Endothelial cell of umbilical vein (primary cell): ENCODE data around the gene LTF. TPM values are rescaled to one million over a fixed set of nuclear protein-coding genes. Genes with fewer than 3 reads are reported as not detected.
A peak's percentile ranks its signal among the peaks of the same experiment; 100 is the strongest.

Source experiments
- BruUV-seq: library from RNA; stranded (reverse); fragments of 400-500 nt; replicated peaks from 2 replicates; lab custom pipeline; 2021; lab: Mats Ljungman, UMichigan
- CTCF ChIA-PET: fragments of 300-600, 350-600 bp; sonication (Branson Sonifier 250); formaldehyde crosslinking; loops from one replicate; lab custom pipeline; 2021; ENCODE audit warnings: antibody characterized with exemption, inconsistent platforms; lab: Charles Lee
- POLR2A ChIA-PET: fragments of 300-600, 350-600 bp; sonication (Branson Sonifier 250); formaldehyde crosslinking; loops from one replicate; lab custom pipeline; 2021; ENCODE audit warnings: antibody characterized with exemption, inconsistent platforms; lab: Charles Lee
- DNase-seq: peaks from one replicate; pipeline ENCODE4 v3.0.0-alpha.2; 2011; ENCODE audit warnings: low read depth, low spot score
- FAIRE-seq: peaks from 2 replicates; lab custom pipeline; 2011; peaks lifted over from hg19 to GRCh38; lab: Jason Lieb, UNC
- H2AFZ ChIP-seq: 2 replicates; pipeline ENCODE4 v1.6.0; 2012; ENCODE audit warnings: low read depth, low read length, control low read depth, inconsistent platforms
- H3K27ac ChIP-seq: 2 replicates; pipeline ENCODE4 v1.5.1; 2011; ENCODE audit warnings: low read depth, mild to moderate bottlenecking, control low read depth, low read length, moderate library complexity; ENCODE audit not compliant: insufficient read depth
- H3K27me3 ChIP-seq, 2 experiments: 2 replicates each; pipeline versions ENCODE4 v1.6.0 to v1.6.1; 2011; ENCODE audit warnings: low read length in 2 of 2, mixed read lengths in 1 of 2; ENCODE audit not compliant: control insufficient read depth in 2 of 2, insufficient read depth in 2 of 2
- H3K36me3 ChIP-seq, 2 experiments: 2 replicates in 1 of 2; 3 replicates in 1 of 2; pipeline ENCODE4 v1.5.1; 2011; ENCODE audit warnings: low read length in 2 of 2, mild to moderate bottlenecking in 1 of 2, moderate library complexity in 1 of 2; ENCODE audit not compliant: control insufficient read depth in 2 of 2, insufficient read depth in 2 of 2; ENCODE audit errors: extremely low read depth in 1 of 2
- H3K4me1 ChIP-seq: 3 replicates; pipeline ENCODE4 v1.5.1; 2011; ENCODE audit warnings: mild to moderate bottlenecking, low read length; ENCODE audit not compliant: control insufficient read depth, insufficient read depth; ENCODE audit errors: extremely low read depth
- H3K4me2 ChIP-seq: 2 replicates; pipeline ENCODE4 v1.6.1; 2011; ENCODE audit warnings: low read length, control low read depth, mixed read lengths; ENCODE audit not compliant: insufficient read depth
- H3K4me3 ChIP-seq, 3 experiments: fragments of 200-600 bp in 1 of 3; sonication (generic), shearing (Covaris generic) in 1 of 3; replicated peaks in 1 of 3; 2 replicates each; pipeline ENCODE4 v1.5.1; 2011 to 2016; ENCODE audit warnings: control low read depth in 3 of 3, low read length in 3 of 3, mild to moderate bottlenecking in 2 of 3, inconsistent platforms in 1 of 3, low read depth in 1 of 3, moderate library complexity in 1 of 3; ENCODE audit not compliant: insufficient read depth in 1 of 3
- H3K79me2 ChIP-seq: 2 replicates; pipeline ENCODE4 v1.6.0; 2012; ENCODE audit warnings: low read length, inconsistent platforms; ENCODE audit not compliant: control insufficient read depth, insufficient read depth
- H3K9ac ChIP-seq: replicated peaks from 2 replicates; pipeline ENCODE3; 2011; ENCODE audit warnings: low read length, control low read depth; ENCODE audit not compliant: insufficient read depth; ENCODE audit errors: extremely low read depth
- H3K9me1 ChIP-seq: replicated peaks from 3 replicates; pipeline ENCODE4 v1.6.0; 2011; ENCODE audit warnings: mild to moderate bottlenecking, low read length; ENCODE audit not compliant: control insufficient read depth, insufficient read depth; ENCODE audit errors: extremely low read depth
- H3K9me3 ChIP-seq: replicated peaks from 2 replicates; pipeline ENCODE4 v1.5.1; 2012; ENCODE audit warnings: low read length, inconsistent platforms; ENCODE audit not compliant: control insufficient read depth, insufficient read depth
- H4K20me1 ChIP-seq: replicated peaks from 2 replicates; pipeline ENCODE3; 2011; ENCODE audit warnings: mild to moderate bottlenecking, low read length; ENCODE audit not compliant: control insufficient read depth, insufficient read depth; ENCODE audit errors: extremely low read depth
- EZH2 ChIP-seq: IDR thresholded peaks from 2 replicates; pipeline ENCODE4 v1.6.1; 2012; ENCODE audit warnings: borderline replicate concordance, low read depth, mild to moderate bottlenecking, moderate library complexity, low read length, inconsistent platforms; ENCODE audit not compliant: severe bottlenecking
- GATA2 ChIP-seq: IDR thresholded peaks from 2 replicates; pipeline ENCODE4 v1.7.0; 2011; ENCODE audit warnings: low read depth, mild to moderate bottlenecking, moderate library complexity, mixed read lengths, low read length; ENCODE audit not compliant: insufficient read length, insufficient read depth
- JUN ChIP-seq: IDR thresholded peaks from 2 replicates; pipeline ENCODE4 v1.6.1; 2011; ENCODE audit warnings: borderline replicate concordance, low read depth; ENCODE audit not compliant: insufficient read length, insufficient read depth
- POLR2A ChIP-seq: IDR thresholded peaks from 2 replicates; pipeline ENCODE4 v1.6.1; 2012; ENCODE audit warnings: low read depth, mild to moderate bottlenecking, control low read depth, low read length
- POLR2AphosphoS5 ChIP-seq: IDR thresholded peaks from 2 replicates; pipeline ENCODE4 v1.6.1; 2012; ENCODE audit warnings: low read depth, mild to moderate bottlenecking, control low read depth, low read length, moderate library complexity; ENCODE audit not compliant: insufficient read depth
- dilution Hi-C: fragments of 300-500 bp; cut with MboI; formaldehyde crosslinking; loops from one replicate; pipeline ENCODE4 v1.15.0; 2019; ENCODE audit warnings: low sequenced_read_pairs; ENCODE audit not compliant: extremely low pct_ligation_motif_present
- intact Hi-C: fragments of 100-400 bp; cut with micrococcal nuclease; formaldehyde crosslinking; loops from one replicate; pipeline ENCODE4 v1.10.0; 2022
- polyA plus RNA-seq, 4 experiments: library from polyadenylated mRNA; depleted of rRNA in 3 of 4; stranded (reverse) in 3 of 4; unstranded in 1 of 4; fragments of >200 nt; gene quantifications; 2 replicates each; pipeline versions ENCODE4 v1.2.1 to v1.2.3, GENCODE V29; 2011 to 2012; ENCODE audit warnings: missing spikeins in 1 of 4
- total RNA-seq: library from RNA; stranded (reverse); gene quantifications from 2 replicates; pipeline ENCODE4 v1.2.3, GENCODE V29; 2021
- TF ChIP-seq, protein P1 (sequence below), 2 donors: IDR thresholded peaks; 1 replicate in 1 of 2; 2 replicates in 1 of 2; pipeline ENCODE4 v1.5.1; 2011; ENCODE audit warnings: low read length in 2 of 2, mild to moderate bottlenecking in 2 of 2, moderate library complexity in 2 of 2, control low read depth in 1 of 2, inconsistent platforms in 1 of 2, low read depth in 1 of 2; ENCODE audit not compliant: insufficient read depth in 1 of 2; ENCODE audit errors: extremely low read depth in 1 of 2

The LTF gene
- total and polyA plus RNA-seq, 2 donors (not counting 3 experiments of a cell fraction or from before 2014, with no cell fraction given), result not detected

DNA sequence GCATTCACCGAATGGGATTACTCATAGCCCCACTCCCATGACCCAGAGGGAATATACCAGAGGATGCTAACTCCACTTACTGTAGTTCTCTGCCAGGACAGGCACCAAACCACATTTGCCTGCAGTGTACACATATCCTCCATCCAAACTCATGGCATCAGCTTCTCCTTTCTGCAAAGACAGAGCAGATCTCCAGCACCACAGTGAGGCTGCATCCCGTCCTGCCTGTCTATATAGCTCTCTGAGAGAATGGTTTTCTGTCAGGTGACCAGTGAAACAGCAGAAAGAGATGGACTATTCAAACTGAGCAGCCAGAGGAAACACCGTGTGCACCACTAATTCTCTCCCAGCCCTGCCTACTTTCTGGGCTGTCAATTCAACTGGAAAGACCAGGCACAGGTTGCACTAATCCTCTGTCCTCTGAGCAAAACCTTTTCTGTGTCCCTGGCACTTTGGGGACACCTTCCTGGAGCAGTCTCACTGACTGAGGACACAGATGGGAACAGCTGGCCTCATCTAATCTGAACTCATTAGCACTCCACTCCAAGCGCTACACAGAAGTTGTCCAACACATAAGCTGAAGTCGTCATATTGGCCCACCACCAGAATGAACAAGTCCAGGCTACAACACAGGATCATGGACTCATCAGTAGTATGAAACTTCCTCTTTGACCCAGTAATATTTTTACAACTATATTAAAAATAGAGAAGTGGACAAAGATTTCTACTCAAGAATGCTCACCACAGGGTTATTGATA, 17.3 kb downstream of the LTF start:
- POLR2A ChIA-PET, result no interaction called here
- no peaks in the 10 kb centered on the region for H4K20me1 ChIP-seq
- CTCF ChIA-PET, result no interaction called here
- no peak for TF ChIP-seq GATA2
- H2AFZ ChIP-seq, result no peak overlapping the region
- H3K4me3 ChIP-seq, result no peak overlapping the region
- H3K9me3 ChIP-seq, result no peaks in the 10 kb centered on the region
- no peak for DNase-seq
- dilution Hi-C loops (no loop called here), intact Hi-C loops (no loop called here)
- no peak for FAIRE-seq
- H3K9ac ChIP-seq, result no peak overlapping the region
- no peaks in the 10 kb centered on the region for H3K9me1 ChIP-seq
- H3K4me2 ChIP-seq, result no peak overlapping the region
- no peak overlapping the region for H3K27ac ChIP-seq
- H3K79me2 ChIP-seq, result no peaks in the 10 kb centered on the region
- BruUV-seq, result no TSS peak
- H3K4me1 ChIP-seq, result no peaks in the 10 kb centered on the region
- no peaks in the 10 kb centered on the region for H3K36me3 ChIP-seq
- peaks cover 0 to 6% of the 10 kb centered on the region in 2 experiments for H3K27me3 ChIP-seq

DNA sequence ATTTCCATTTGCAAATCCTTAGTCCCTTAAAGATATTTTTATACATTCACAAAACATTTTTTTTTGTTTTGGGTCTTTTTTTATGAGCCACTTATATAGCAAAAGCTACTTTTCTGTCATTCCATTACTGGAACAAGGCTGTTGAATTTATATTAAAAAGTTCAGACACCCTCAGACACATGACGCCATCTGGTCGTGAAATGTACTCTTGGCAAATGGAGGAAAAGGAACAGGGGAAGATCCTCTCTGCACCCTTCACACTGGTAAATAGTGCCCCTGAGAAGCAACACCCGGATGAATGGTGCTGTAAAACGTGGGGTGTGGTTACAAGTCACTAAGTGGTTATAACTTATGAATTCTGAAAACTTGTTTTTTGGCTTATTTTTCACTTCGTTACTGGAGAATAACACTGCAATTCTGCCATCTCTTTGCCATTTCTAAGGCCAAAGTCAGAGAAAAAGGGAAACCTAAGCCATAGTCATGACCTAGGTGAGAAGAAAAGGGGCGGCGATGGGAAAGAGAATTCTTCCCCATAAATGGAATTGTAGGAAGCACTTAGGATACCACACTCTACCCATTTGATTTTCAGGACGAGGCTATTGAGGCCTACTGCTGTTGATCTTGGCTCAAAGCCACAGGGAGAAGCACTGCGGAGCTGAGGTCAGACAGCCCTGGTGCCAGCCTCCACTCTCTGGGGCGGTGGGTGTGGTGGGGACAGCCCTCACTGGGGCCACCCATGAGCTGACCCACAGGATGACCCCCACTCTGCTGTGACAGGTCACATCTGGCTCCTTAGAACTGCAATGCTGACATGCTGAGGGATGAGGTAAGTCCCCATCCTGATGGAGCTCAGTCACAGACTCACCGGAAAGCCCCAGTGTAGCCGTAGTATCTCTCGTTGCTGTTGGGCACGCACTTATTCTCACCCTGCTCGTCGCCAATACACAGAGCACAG, 21.9 kb downstream of the LTF start:
- TF ChIP-seq POLR2A (no peak), POLR2AphosphoS5 (no peak), JUN (no peak), EZH2 (no peak), GATA2 (no peak)
- TF ChIP-seq, protein P1, sequence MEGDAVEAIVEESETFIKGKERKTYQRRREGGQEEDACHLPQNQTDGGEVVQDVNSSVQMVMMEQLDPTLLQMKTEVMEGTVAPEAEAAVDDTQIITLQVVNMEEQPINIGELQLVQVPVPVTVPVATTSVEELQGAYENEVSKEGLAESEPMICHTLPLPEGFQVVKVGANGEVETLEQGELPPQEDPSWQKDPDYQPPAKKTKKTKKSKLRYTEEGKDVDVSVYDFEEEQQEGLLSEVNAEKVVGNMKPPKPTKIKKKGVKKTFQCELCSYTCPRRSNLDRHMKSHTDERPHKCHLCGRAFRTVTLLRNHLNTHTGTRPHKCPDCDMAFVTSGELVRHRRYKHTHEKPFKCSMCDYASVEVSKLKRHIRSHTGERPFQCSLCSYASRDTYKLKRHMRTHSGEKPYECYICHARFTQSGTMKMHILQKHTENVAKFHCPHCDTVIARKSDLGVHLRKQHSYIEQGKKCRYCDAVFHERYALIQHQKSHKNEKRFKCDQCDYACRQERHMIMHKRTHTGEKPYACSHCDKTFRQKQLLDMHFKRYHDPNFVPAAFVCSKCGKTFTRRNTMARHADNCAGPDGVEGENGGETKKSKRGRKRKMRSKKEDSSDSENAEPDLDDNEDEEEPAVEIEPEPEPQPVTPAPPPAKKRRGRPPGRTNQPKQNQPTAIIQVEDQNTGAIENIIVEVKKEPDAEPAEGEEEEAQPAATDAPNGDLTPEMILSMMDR (IDR thresholded peaks at IDR 0.05; ENCODE audit: extremely low read depth in 1 of 2, insufficient read depth in 1 of 2, low read depth in 1 of 2, low read length in 2 of 2), result peak in 1 of 2 donors; percentile 10
- dilution Hi-C loops, result no loop called here
- intact Hi-C loops, result no loop called here
- no peak overlapping the region for H2AFZ ChIP-seq
- no peaks in the 10 kb centered on the region for H3K36me3 ChIP-seq
- no peaks in the 10 kb centered on the region for H3K79me2 ChIP-seq
- H3K9ac ChIP-seq, result no peak overlapping the region
- DNase-seq, result no peak
- no peak overlapping the region for H3K27ac ChIP-seq
- no peak overlapping the region for H3K4me3 ChIP-seq
- peak; percentile 48 for FAIRE-seq
- no peaks in the 10 kb centered on the region for H4K20me1 ChIP-seq
- H3K27me3 ChIP-seq, result no peaks in the 10 kb centered on the region
- ChIA-PET POLR2A (no interaction called here), CTCF (interaction anchor here (0.6 to 3.2 kb wide), 20 partner anchors 7 to 682 kb away, joined by 3 to 30 read pairs (median 3); no protein-coding TSS in a partner anchor)
- no peak overlapping the region for H3K4me2 ChIP-seq
- no peaks in the 10 kb centered on the region for H3K4me1 ChIP-seq
- H3K9me1 ChIP-seq, result no peaks in the 10 kb centered on the region
- no TSS peak for BruUV-seq
- no peaks in the 10 kb centered on the region for H3K9me3 ChIP-seq
